GM18861 (cell line): ENCODE data around the gene ARFGAP1.

ENCODE experiments used
- ATAC-seq: cut with Tn5 transposase; IDR thresholded peaks from one replicate; pipeline ENCODE4 v1.9.1; 2021; ENCODE audit not compliant: unreplicated experiment

The ARFGAP1 gene

GRCh38 chr20:63259734-63260460 lies 12.7 kb upstream of the ARFGAP1 start:
- no peak for ATAC-seq

GRCh38 chr20:63260521-63260920 lies 12.1 kb upstream of the ARFGAP1 start:
- ATAC-seq = no peak

- ATAC-seq = no peak
Measured at GRCh38 chr20:63261060-63261794, 11.4 kb upstream of the ARFGAP1 start.

- ATAC-seq = no peak
Measured at GRCh38 chr20:63261795-63262528, 10.7 kb upstream of the ARFGAP1 start.

- no peak for ATAC-seq
Measured at GRCh38 chr20:63262836-63263235, 9.8 kb upstream of the ARFGAP1 start.

GRCh38 chr20:63264000-63264399 lies 8.6 kb upstream of the ARFGAP1 start:
- no peak for ATAC-seq

- ATAC-seq = no peak
Measured at GRCh38 chr20:63264519-63264918, 8.1 kb upstream of the ARFGAP1 start.

GRCh38 chr20:63265891-63266515 lies 6.6 kb upstream of the ARFGAP1 start:
- ATAC-seq = no peak

- no peak for ATAC-seq
Measured at GRCh38 chr20:63267691-63268090, 4.9 kb upstream of the ARFGAP1 start.

- no peak for ATAC-seq
Measured at GRCh38 chr20:63268256-63268655, 4.4 kb upstream of the ARFGAP1 start.

GRCh38 chr20:63268671-63269439 lies 3.8 kb upstream of the ARFGAP1 start:
- no peak for ATAC-seq

- ATAC-seq = no peak
Measured at GRCh38 chr20:63269724-63270123, 2.9 kb upstream of the ARFGAP1 start.

- no peak for ATAC-seq
Measured at GRCh38 chr20:63270606-63271325, 1.8 kb upstream of the ARFGAP1 start.

GRCh38 chr20:63273059-63273579 lies 506 bp downstream of the ARFGAP1 start:
- ATAC-seq = no peak

- no peak for ATAC-seq
Measured at GRCh38 chr20:63273635-63274380, 1.2 kb downstream of the ARFGAP1 start.

- ATAC-seq = no peak
Measured at GRCh38 chr20:63274381-63275228, 2.0 kb downstream of the ARFGAP1 start.

- no peak for ATAC-seq
Measured at GRCh38 chr20:63275825-63276224, 3.2 kb downstream of the ARFGAP1 start.

GRCh38 chr20:63276956-63277355 lies 4.3 kb downstream of the ARFGAP1 start:
- ATAC-seq = no peak
